B cell (primary cell): ENCODE results near the gene HOXC9.

Experiments
- CTCF ChIP-seq: fragments of 200-600 bp; IDR thresholded peaks from one replicate; pipeline ENCODE4 v1.8.0; 2022; ENCODE audit warnings: antibody characterized with exemption, mild to moderate bottlenecking
- EZH2 ChIP-seq: IDR thresholded peaks from 2 replicates; pipeline ENCODE4 v1.6.1; 2012; ENCODE audit warnings: borderline replicate concordance, low read depth, mild to moderate bottlenecking, moderate library complexity, low read length; ENCODE audit not compliant: insufficient read depth, poor library complexity, severe bottlenecking

GRCh38 chr12:53970451-53970850 lies 29.5 kb upstream of the HOXC9 start:
- TF ChIP-seq CTCF (no peak), EZH2 (no peak)
